Measurements from ENCODE around the gene SLC10A1.
"Not testable (repeated sequence)": the region's sequence is repeated elsewhere in the genome, so short reads cannot be mapped to it uniquely, and the experiment has no call there.

SLC10A1 gene

GRCh38 chr14:69749956-69750355 is 47.1 kb downstream of the SLC10A1 start:
- TF ChIP-seq, protein P1, sequence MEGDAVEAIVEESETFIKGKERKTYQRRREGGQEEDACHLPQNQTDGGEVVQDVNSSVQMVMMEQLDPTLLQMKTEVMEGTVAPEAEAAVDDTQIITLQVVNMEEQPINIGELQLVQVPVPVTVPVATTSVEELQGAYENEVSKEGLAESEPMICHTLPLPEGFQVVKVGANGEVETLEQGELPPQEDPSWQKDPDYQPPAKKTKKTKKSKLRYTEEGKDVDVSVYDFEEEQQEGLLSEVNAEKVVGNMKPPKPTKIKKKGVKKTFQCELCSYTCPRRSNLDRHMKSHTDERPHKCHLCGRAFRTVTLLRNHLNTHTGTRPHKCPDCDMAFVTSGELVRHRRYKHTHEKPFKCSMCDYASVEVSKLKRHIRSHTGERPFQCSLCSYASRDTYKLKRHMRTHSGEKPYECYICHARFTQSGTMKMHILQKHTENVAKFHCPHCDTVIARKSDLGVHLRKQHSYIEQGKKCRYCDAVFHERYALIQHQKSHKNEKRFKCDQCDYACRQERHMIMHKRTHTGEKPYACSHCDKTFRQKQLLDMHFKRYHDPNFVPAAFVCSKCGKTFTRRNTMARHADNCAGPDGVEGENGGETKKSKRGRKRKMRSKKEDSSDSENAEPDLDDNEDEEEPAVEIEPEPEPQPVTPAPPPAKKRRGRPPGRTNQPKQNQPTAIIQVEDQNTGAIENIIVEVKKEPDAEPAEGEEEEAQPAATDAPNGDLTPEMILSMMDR (conservative IDR thresholded peaks at IDR 0.05): no peak
- no peak for TF ChIP-seq ZFX (IDR thresholded peaks at IDR 0.05)
- no peak overlapping the region for H3K27ac ChIP-seq

DNA sequence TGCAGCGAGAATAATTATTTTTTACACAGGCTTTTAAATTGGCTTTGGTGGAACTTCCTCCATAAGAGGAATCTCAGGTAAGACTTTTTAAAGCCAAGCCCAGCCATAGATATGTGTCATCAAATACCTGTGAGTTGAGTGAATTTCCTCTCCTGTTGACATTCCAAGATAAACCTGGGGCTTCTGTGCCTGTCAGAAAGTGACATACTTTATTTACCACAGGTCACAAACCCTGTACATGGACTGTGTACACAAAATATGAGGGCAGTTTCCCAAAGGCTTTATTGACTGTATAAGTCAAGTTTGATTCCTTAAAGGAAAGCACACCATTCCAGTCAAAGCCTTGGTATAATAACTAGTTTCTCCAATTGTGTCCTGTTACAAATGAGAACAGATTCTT is 56.0 kb downstream of the SLC10A1 start:
- no peak overlapping the region for H3K27ac ChIP-seq
- TF ChIP-seq, protein P1 (conservative IDR thresholded peaks at IDR 0.05): no peak
- TF ChIP-seq ZFX (IDR thresholded peaks at IDR 0.05): no peak

- H3K27ac ChIP-seq: not testable (repeated sequence)
Observed at GRCh38 chr14:69736405-69736804, 60.6 kb downstream of the SLC10A1 start.

DNA sequence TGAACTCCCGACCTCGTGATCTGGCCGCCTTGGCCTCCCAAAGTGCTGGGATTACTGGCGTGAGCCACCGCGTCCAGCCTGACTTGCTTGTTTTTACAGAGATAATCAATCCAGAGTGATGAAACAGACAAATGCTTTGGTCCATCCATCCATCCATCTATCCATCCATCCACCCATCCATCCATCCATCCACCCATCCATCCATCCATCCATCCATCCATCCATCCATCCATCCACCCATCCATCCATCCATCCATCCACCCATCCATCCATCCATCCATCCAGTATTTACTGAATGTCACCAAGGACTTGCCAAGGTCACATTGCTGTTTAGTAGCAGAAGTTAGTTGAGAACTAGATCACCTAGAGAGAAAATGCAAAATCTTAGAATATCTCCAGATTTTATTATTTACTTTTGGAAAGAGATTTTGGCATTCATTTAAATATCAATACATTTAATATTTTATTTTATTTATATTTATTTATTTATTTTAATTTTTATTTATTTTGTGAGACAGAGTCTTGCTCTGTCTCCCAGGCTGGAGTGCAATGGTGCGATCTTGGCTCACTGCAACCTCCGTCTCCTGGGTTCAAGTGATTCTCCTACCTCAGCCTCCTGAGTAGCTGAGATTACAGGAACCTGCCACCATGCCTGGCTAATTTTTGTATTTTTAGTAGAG is 65.0 kb downstream of the SLC10A1 start:
- H3K27ac ChIP-seq: not testable (repeated sequence)

DNA sequence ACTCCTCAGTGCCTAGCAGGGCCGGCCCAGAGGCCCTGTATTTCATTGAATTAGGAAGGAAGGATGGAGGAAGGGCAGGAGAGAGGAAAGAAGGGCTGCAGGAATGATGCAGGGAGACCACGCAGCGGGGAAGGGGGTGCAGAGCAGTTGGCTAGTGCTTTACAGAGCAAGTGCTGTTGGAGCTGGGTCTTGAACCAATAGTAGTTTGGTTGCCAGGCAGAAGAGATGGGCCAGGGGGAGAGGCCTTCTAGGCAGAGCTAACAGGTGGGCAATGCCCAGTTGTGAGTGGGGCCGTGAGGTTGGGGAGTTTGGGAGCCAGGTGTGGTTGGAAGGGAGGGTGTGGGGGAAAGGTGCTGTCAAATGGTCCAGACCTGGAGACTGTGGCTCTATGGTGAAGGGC is 69.2 kb downstream of the SLC10A1 start:
- TF ChIP-seq ZFX (IDR thresholded peaks at IDR 0.05): no peak
- TF ChIP-seq, protein P1 (conservative IDR thresholded peaks at IDR 0.05): no peak
- no peak overlapping the region for H3K27ac ChIP-seq

GRCh38 chr14:69726761-69727511 is 70.1 kb downstream of the SLC10A1 start:
- TF ChIP-seq, protein P1 (conservative IDR thresholded peaks at IDR 0.05): peak; percentile 99
- no peak for TF ChIP-seq ZFX (IDR thresholded peaks at IDR 0.05)
- no peak overlapping the region for H3K27ac ChIP-seq

Measured in C4-2B (cell line).